Spleen (tissue), 7 donors: ENCODE measurements around the gene PRKCD.

ENCODE experiments used
- POLR2A ChIP-seq, 3 donors: fragments of 450-650 bp; IDR thresholded peaks; one replicate each; pipeline ENCODE4 v1.5.1; 2017; ENCODE audit warnings: antibody characterized with exemption in 3 of 3, mild to moderate bottlenecking in 1 of 3
- TF ChIP-seq, protein P1 (sequence below), 11 experiments: fragments of 200-600 bp in 7 of 11; fragments of 450-650 bp in 4 of 11; sonication (generic) in 4 of 11; IDR thresholded peaks in 8 of 11; conservative IDR thresholded peaks in 3 of 11; 1 replicate in 7 of 11; 2 replicates in 4 of 11; pipeline versions ENCODE4 v1.4.0 to v1.8.0; 2016 to 2021; ENCODE audit warnings: antibody characterized with exemption in 11 of 11, inconsistent platforms in 4 of 11, mild to moderate bottlenecking in 1 of 11
- donor health status: DM: no; HTN: no; CAD: no; lungs with moderate emphysema.
- donor health status: DM: no; HTN: no; CAD: no.
- donor health status: DM: no; HTN: no; CAD: no.

DNA sequence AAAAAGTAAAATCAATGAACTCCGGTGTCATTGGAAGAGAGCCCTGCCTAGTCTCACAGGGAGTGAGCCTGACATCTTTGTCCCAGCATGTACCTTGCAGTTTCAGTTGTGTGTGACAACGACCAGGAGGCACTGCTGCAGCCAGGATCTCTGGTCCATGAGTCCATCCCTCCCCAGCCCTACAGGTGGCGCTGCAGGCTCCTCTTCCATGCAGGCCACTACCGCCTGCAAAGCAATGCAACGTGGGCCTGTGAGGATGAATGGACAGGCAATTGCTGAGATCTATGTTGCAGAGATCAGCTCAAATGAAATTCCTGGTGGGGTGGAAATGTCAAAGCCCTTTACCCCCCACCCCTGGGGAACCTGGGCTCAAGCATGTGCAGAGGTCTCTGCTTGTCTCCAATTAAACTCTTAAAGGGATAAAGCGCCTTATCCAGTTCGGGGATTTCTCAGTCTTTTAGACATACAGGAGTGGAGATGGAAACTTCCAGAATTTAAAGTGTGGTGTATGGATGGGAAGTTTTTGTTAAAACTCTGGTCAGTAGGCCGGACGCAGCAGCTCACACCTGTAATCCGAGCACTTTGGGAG is 59.0 kb downstream of the PRKCD start:
- TF ChIP-seq, protein P1, sequence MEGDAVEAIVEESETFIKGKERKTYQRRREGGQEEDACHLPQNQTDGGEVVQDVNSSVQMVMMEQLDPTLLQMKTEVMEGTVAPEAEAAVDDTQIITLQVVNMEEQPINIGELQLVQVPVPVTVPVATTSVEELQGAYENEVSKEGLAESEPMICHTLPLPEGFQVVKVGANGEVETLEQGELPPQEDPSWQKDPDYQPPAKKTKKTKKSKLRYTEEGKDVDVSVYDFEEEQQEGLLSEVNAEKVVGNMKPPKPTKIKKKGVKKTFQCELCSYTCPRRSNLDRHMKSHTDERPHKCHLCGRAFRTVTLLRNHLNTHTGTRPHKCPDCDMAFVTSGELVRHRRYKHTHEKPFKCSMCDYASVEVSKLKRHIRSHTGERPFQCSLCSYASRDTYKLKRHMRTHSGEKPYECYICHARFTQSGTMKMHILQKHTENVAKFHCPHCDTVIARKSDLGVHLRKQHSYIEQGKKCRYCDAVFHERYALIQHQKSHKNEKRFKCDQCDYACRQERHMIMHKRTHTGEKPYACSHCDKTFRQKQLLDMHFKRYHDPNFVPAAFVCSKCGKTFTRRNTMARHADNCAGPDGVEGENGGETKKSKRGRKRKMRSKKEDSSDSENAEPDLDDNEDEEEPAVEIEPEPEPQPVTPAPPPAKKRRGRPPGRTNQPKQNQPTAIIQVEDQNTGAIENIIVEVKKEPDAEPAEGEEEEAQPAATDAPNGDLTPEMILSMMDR (IDR thresholded peaks at IDR 0.05 in 8 of 11, conservative IDR thresholded peaks at IDR 0.05 in 3 of 11): peak; percentile 74 to 96 (median 92)
- TF ChIP-seq POLR2A (IDR thresholded peaks at IDR 0.05): no peak
